Fibroblast of the aortic adventitia (primary cell): ENCODE measurements around the gene STYXL1. TPM values are rescaled to one million over a fixed set of nuclear protein-coding genes. Genes with fewer than 3 reads are reported as not detected.

Experiments used
- DNase-seq: peaks from one replicate; pipeline ENCODE4 v3.0.0-alpha.2; 2010; ENCODE audit warnings: low read depth
- H3K4me3 ChIP-seq: 2 replicates; pipeline ENCODE4 v1.5.1; 2011; ENCODE audit warnings: low read depth, mild to moderate bottlenecking, control low read depth, low read length, moderate library complexity
- CTCF ChIP-seq: IDR thresholded peaks from 2 replicates; pipeline ENCODE4 v1.5.1; 2011; ENCODE audit warnings: mild to moderate bottlenecking, low read length, control low read depth, inconsistent platforms; ENCODE audit not compliant: insufficient read depth
- total RNA-seq: library from RNA; depleted of rRNA; stranded (reverse); fragments of >200 nt; gene quantifications from 2 replicates; pipeline ENCODE4 v1.2.3, GENCODE V29; 2012; ENCODE audit warnings: low replicate concordance

The STYXL1 gene
- total RNA-seq, 1 donor, result 33.2 TPM

- DNase-seq, result no peak
- peak; percentile 1 for TF ChIP-seq CTCF
- no peak overlapping the region for H3K4me3 ChIP-seq
Measured at GRCh38 chr7:75961218-75961617, 86.6 kb downstream of the STYXL1 start.

DNA sequence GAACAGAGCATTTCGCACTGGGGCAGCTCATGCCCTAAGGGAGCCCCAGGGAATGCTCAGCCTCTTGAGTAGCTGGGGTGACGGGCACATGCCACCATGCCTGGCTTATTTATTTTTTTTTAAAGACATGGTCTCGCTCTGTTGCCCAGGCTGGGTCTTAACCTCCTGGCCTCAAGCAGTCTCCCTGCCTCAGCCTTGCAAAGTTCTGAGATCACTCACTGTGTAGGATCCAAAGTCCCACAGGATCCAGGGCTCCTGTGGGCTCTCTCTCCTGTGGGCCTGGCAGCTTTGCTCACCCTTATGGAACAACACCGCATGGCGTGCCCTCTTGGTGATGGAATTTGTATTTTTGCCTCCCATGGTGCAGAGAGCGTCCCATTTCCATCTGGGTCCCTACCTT is 87.4 kb downstream of the STYXL1 start:
- no peak for DNase-seq
- H3K4me3 ChIP-seq, result no peak overlapping the region
- no peak for TF ChIP-seq CTCF

GRCh38 chr7:75958802-75959543 is 88.8 kb downstream of the STYXL1 start:
- H3K4me3 ChIP-seq, result no peak overlapping the region
- DNase-seq, result no peak
- TF ChIP-seq CTCF, result no peak

- no peak for DNase-seq
- H3K4me3 ChIP-seq, result no peak overlapping the region
- no peak for TF ChIP-seq CTCF
Measured at GRCh38 chr7:75957021-75957736, 90.6 kb downstream of the STYXL1 start.

GRCh38 chr7:75955331-75955955 is 92.4 kb downstream of the STYXL1 start:
- no peak for TF ChIP-seq CTCF
- H3K4me3 ChIP-seq, result no peak overlapping the region
- no peak for DNase-seq

DNA sequence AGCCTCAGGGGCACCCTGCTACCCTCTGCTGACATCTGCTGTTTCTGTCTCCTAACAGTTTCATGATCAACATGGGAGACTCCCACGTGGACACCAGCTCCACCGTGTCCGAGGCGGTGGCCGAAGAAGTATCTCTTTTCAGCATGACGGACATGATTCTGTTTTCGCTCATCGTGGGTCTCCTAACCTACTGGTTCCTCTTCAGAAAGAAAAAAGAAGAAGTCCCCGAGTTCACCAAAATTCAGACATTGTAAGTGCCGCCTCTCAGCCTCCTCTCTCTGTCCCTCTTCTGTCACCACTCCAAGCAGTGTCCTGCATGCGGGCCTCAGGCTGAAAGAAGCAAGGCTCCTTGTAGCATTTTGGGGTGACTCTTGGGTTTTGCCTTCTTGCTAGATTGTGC is 93.9 kb downstream of the STYXL1 start:
- no peak for TF ChIP-seq CTCF
- no peak for DNase-seq
- no peak overlapping the region for H3K4me3 ChIP-seq
